Measurements from ENCODE around the gene PTPN14. TPM values are rescaled to one million over a fixed set of nuclear protein-coding genes. Genes with fewer than 3 reads are reported as not detected.

Gene PTPN14
- total and polyA plus RNA-seq, 5 donors from 2014 or later: 0.02 to 0.10 (median 0.06) TPM; not detected in 2

DNA sequence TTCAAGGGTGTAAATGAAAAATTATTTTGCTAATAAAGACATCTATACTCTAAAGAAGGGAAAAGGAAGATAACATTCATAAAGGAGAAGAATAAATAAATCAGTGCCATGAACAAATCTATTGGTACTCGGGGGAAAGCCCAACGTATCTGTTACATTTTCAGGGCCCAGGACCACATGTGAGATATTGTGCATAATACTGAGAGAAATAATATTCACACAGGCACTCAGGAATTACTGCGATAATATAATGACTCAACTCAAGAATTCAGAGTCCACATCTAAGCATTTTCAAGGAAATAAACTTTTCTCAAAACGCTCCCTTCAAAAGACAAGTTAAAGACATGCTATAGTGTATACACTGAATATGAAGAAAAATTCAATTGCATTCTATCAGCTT, 161.7 kb downstream of the PTPN14 start:
- DNase-seq (no peak), ATAC-seq (ENCODE audit: low read depth in 2 of 2) (no peak)
- Mint-ChIP-seq H3K27ac (no peak overlapping the region), H3K4me1 (peaks cover 0 to 5% (median 2%) of the 10 kb centered on the region in 4 donors), H3K36me3 (no peaks in the 10 kb centered on the region), H3K9me3 (no peaks in the 10 kb centered on the region), H3K4me3 (no peak overlapping the region), H3K27me3 (no peaks in the 10 kb centered on the region)
- Histone ChIP-seq H3K27ac (ENCODE audit: insufficient read depth, low read length, poor library complexity, severe bottlenecking) (no peak overlapping the region), H3K9me3 (ENCODE audit: control insufficient read depth in 2 of 2, low read length in 2 of 2) (no peaks in the 10 kb centered on the region), H3K36me3 (ENCODE audit: control insufficient read depth, insufficient read depth, low read length) (no peaks in the 10 kb centered on the region), H3K27me3 (ENCODE audit: control insufficient read depth, insufficient read depth, low read length) (no peaks in the 10 kb centered on the region), H3K4me1 (ENCODE audit: control insufficient read depth, insufficient read depth, low read length, poor library complexity, severe bottlenecking) (no peaks in the 10 kb centered on the region), H3K4me3 (ENCODE audit: low read depth, low read length) (no peak overlapping the region)

DNA sequence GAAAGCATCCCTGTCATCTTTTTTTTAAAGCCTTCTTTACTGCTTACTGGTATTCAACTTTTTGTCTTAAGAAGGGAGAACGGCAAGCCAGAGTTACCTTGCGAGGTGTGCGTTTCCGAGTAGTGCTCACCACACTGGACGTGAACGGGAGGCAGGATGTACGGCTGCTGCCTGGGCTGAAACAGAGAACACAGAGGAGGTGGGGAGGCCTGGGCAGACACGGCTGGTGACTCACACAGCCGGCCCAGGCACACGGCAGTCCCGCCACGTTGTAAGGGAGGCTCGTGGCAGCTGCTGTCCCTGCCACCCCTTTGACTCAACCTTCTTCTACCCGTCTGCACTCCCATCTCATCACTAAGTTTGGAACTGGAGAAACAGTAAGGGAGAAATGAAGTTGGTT, 164.7 kb downstream of the PTPN14 start:
- Mint-ChIP-seq H3K9me3 (no peaks in the 10 kb centered on the region), H3K4me3 (no peak overlapping the region), H3K27me3 (no peaks in the 10 kb centered on the region), H3K36me3 (no peaks in the 10 kb centered on the region), H3K27ac (peak overlapping the region in 1 of 3 donors; percentile 70), H3K4me1 (peaks cover 0 to 5% (median 2%) of the 10 kb centered on the region in 4 donors)
- no peaks in the 10 kb centered on the region for H3K9me3 ChIP-seq (ENCODE audit: control insufficient read depth in 2 of 2, low read length in 2 of 2)
- peak; percentile 28 to 40 for ATAC-seq (ENCODE audit: low read depth in 2 of 2)
- no peak overlapping the region for H3K27ac ChIP-seq (ENCODE audit: insufficient read depth, low read length, poor library complexity, severe bottlenecking)
- no peak overlapping the region for H3K4me3 ChIP-seq (ENCODE audit: low read depth, low read length)
- no peaks in the 10 kb centered on the region for H3K36me3 ChIP-seq (ENCODE audit: control insufficient read depth, insufficient read depth, low read length)
- peak in 1 of 3 donors; percentile 46 for DNase-seq
- H3K27me3 ChIP-seq (ENCODE audit: control insufficient read depth, insufficient read depth, low read length): no peaks in the 10 kb centered on the region
- H3K4me1 ChIP-seq (ENCODE audit: control insufficient read depth, insufficient read depth, low read length, poor library complexity, severe bottlenecking): no peaks in the 10 kb centered on the region

DNA sequence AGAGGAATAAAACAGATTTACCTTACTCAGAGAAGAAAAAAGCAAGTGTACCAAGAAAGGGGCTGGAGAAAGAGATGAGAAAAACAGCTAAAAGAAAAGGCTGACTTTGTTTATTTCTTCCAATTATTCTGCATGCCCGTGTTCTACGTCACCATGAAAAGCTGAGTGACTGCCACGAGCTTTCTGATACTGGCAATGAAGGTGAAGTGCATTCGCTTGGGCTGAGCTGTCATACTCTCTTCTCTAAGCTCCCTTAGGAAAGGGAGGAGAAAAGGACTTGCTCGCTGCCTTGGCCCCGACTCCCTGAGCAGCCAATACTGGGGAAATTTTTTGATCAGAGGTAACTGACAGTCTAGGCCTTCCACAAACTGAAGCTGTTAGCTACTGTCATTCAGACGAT, 165.1 kb downstream of the PTPN14 start:
- H3K27me3 ChIP-seq (ENCODE audit: control insufficient read depth, insufficient read depth, low read length): no peaks in the 10 kb centered on the region
- DNase-seq (no peak), ATAC-seq (ENCODE audit: low read depth in 2 of 2) (no peak)
- no peaks in the 10 kb centered on the region for H3K36me3 Mint-ChIP-seq
- H3K27ac ChIP-seq (ENCODE audit: insufficient read depth, low read length, poor library complexity, severe bottlenecking): no peak overlapping the region
- peak overlapping the region in 1 of 3 donors; percentile 70 for H3K27ac Mint-ChIP-seq
- H3K4me3 Mint-ChIP-seq: peak overlapping the region in 1 of 4 donors; percentile 70
- H3K4me3 ChIP-seq (ENCODE audit: low read depth, low read length): no peak overlapping the region
- H3K4me1 Mint-ChIP-seq: peaks cover 0 to 5% (median 2%) of the 10 kb centered on the region in 4 donors
- no peaks in the 10 kb centered on the region for H3K27me3 Mint-ChIP-seq
- no peaks in the 10 kb centered on the region for H3K9me3 ChIP-seq (ENCODE audit: control insufficient read depth in 2 of 2, low read length in 2 of 2)
- no peaks in the 10 kb centered on the region for H3K4me1 ChIP-seq (ENCODE audit: control insufficient read depth, insufficient read depth, low read length, poor library complexity, severe bottlenecking)
- H3K9me3 Mint-ChIP-seq: no peaks in the 10 kb centered on the region
- H3K36me3 ChIP-seq (ENCODE audit: control insufficient read depth, insufficient read depth, low read length): no peaks in the 10 kb centered on the region

DNA sequence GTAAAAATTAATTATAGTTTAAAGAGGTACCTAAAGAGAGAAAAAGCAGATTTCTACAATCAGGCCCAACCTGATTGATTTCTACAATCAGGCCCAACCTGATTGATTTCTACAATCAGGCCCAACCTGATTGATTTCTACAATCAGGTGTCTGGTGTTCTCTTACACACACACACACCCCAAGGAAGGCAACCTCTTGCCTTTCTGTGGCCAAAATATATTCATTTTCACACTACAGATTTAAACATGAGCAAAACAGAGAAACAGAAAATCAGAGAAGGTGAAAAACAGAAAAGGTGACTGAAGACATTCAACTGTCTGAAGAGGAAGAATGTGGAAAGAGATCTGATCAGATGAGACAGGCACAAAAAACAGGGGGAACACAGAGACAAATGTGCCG, 166.0 kb downstream of the PTPN14 start:
- Mint-ChIP-seq H3K36me3 (no peaks in the 10 kb centered on the region), H3K27me3 (no peaks in the 10 kb centered on the region), H3K9me3 (no peaks in the 10 kb centered on the region), H3K27ac (no peak overlapping the region), H3K4me3 (no peak overlapping the region), H3K4me1 (peaks cover 0 to 5% (median 2%) of the 10 kb centered on the region in 4 donors)
- Histone ChIP-seq H3K27ac (ENCODE audit: insufficient read depth, low read length, poor library complexity, severe bottlenecking) (no peak overlapping the region), H3K27me3 (ENCODE audit: control insufficient read depth, insufficient read depth, low read length) (no peaks in the 10 kb centered on the region), H3K4me1 (ENCODE audit: control insufficient read depth, insufficient read depth, low read length, poor library complexity, severe bottlenecking) (no peaks in the 10 kb centered on the region), H3K4me3 (ENCODE audit: low read depth, low read length) (no peak overlapping the region), H3K9me3 (ENCODE audit: control insufficient read depth in 2 of 2, low read length in 2 of 2) (no peaks in the 10 kb centered on the region), H3K36me3 (ENCODE audit: control insufficient read depth, insufficient read depth, low read length) (no peaks in the 10 kb centered on the region)
- no peak for ATAC-seq (ENCODE audit: low read depth in 2 of 2)
- DNase-seq: no peak

DNA sequence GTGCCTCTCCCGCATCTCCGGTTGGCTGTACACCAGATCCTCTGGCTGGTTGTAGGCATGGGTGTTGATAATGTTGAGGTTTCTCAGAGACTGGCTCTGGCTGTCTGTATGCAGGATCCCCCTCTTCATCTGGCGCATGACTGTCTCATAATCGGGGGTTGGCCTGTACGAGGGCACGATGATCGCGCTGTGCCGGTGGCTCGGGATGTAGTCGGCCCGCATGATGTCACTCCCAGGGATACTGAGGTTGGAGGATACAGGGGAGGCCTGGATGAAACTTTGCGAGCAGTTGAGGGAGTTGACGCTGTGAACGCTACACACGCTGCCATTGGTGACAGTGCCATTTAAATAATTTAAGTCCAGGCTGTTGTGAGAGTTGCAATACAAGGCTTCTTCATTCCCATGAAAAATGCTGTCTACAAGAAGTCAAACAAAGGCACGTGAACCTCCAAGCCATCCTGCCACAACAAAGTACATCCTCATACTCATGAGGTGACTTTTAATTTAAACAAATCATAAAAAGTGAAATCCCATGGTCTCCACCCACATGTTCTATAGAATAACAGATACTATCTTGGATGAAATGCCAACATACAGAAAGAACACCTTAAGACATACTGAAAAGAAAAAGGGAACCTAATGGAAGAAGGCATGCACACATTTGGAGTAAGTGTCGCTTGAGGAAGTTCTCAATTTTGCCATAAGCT, 166.9 kb downstream of the PTPN14 start:
- Histone ChIP-seq H3K4me1 (ENCODE audit: control insufficient read depth, insufficient read depth, low read length, poor library complexity, severe bottlenecking) (no peaks in the 10 kb centered on the region), H3K36me3 (ENCODE audit: control insufficient read depth, insufficient read depth, low read length) (no peaks in the 10 kb centered on the region), H3K27me3 (ENCODE audit: control insufficient read depth, insufficient read depth, low read length) (no peaks in the 10 kb centered on the region), H3K9me3 (ENCODE audit: control insufficient read depth in 2 of 2, low read length in 2 of 2) (no peaks in the 10 kb centered on the region), H3K4me3 (ENCODE audit: low read depth, low read length) (no peak overlapping the region), H3K27ac (ENCODE audit: insufficient read depth, low read length, poor library complexity, severe bottlenecking) (no peak overlapping the region)
- Mint-ChIP-seq H3K4me3 (no peak overlapping the region), H3K27ac (no peak overlapping the region), H3K4me1 (peaks cover 0 to 5% (median 2%) of the 10 kb centered on the region in 4 donors), H3K27me3 (no peaks in the 10 kb centered on the region), H3K9me3 (no peaks in the 10 kb centered on the region), H3K36me3 (no peaks in the 10 kb centered on the region)
- ATAC-seq (ENCODE audit: low read depth in 2 of 2) (no peak), DNase-seq (no peak)

DNA sequence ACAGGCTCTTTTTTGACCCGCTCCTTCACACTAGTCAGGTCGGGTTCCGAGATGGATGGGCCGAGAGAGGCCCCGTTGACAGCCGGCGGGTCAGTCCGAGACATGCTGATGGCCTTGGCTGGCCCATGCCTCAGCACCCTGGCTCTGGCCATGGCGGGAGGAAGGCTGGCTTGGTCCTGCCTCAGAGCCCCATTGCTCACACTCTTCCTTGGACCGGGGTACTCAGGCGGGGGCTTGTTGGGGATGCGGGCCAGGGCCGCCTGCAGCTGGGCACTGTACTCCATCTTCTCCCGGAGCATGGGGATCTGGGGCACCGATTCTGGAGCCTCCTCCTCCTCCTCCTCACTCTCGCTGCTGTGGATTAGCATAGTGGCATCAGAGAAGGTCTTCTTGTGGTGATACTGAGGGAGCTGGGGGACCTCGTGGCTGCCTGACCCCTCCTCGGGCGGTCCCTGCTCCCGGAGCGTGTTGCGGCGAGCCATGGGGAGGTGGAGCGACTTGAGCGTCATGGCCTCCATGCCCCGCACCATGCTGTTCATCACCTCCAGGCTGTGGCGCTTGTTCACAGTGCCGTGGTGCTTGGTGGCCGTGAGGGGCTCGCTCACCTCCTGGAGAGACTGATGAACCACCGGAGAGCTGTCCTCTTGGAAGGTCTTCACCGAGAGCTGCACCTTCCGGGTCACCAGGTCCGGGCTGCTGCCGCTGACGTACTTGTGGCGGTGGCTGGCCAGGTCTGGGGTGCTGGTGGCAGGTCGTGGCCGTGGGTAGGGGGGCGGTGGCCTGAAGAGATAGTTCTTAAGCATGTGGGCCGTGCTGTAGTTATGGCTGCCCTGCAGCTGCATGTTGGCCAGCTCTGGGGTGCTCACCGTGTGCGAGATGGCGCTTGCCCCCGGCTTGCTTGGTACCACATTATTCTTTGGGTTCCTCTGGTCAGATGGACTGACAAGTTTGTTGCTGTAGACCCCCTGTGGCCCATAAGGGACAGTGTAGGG, 167.7 kb downstream of the PTPN14 start:
- H3K4me1 ChIP-seq (ENCODE audit: control insufficient read depth, insufficient read depth, low read length, poor library complexity, severe bottlenecking): no peaks in the 10 kb centered on the region
- no peaks in the 10 kb centered on the region for H3K9me3 ChIP-seq (ENCODE audit: control insufficient read depth in 2 of 2, low read length in 2 of 2)
- H3K4me3 ChIP-seq (ENCODE audit: low read depth, low read length): no peak overlapping the region
- H3K27ac Mint-ChIP-seq: no peak overlapping the region
- no peak overlapping the region for H3K27ac ChIP-seq (ENCODE audit: insufficient read depth, low read length, poor library complexity, severe bottlenecking)
- no peaks in the 10 kb centered on the region for H3K36me3 Mint-ChIP-seq
- no peak for DNase-seq
- no peak overlapping the region for H3K4me3 Mint-ChIP-seq
- H3K27me3 ChIP-seq (ENCODE audit: control insufficient read depth, insufficient read depth, low read length): no peaks in the 10 kb centered on the region
- H3K36me3 ChIP-seq (ENCODE audit: control insufficient read depth, insufficient read depth, low read length): no peaks in the 10 kb centered on the region
- H3K27me3 Mint-ChIP-seq: no peaks in the 10 kb centered on the region
- no peak for ATAC-seq (ENCODE audit: low read depth in 2 of 2)
- peaks cover 0 to 5% (median 2%) of the 10 kb centered on the region in 4 donors for H3K4me1 Mint-ChIP-seq
- no peaks in the 10 kb centered on the region for H3K9me3 Mint-ChIP-seq

DNA sequence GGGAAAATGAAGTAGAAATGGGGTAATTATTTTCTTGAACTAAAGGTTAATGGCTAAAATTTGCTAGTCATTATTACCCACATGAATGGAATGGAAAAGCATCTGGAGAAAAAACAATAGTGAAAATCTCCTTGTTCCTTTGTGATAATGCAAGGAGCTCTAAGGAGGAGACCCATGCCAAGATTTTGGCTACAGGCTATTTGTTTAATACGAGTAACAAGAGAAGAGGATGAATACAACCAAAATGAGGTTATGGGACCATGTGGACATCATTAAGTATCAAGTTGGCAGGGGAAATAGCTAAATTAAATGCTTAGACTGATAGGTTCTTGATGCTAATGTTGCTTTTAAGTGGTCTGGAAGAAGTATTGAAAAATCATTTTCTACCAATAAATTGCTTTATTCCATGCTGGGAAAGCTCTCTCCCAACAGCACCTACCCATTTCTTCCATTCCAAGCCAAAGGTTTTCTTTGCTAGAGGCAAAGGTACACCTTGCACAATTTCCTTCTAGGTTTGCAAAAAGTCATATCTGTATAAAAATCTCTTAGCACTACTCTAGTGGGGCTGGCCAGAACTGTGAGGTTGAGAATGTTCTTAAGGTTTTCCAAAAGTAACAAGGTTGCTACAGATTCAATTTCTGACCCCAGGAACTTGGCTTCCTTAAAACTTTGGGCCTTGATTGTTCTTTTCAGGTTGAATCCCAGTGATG, 170.3 kb downstream of the PTPN14 start:
- no peaks in the 10 kb centered on the region for H3K4me1 ChIP-seq (ENCODE audit: control insufficient read depth, insufficient read depth, low read length, poor library complexity, severe bottlenecking)
- DNase-seq: no peak
- no peaks in the 10 kb centered on the region for H3K36me3 Mint-ChIP-seq
- H3K27ac ChIP-seq (ENCODE audit: insufficient read depth, low read length, poor library complexity, severe bottlenecking): no peak overlapping the region
- no peaks in the 10 kb centered on the region for H3K27me3 ChIP-seq (ENCODE audit: control insufficient read depth, insufficient read depth, low read length)
- H3K27me3 Mint-ChIP-seq: no peaks in the 10 kb centered on the region
- H3K9me3 Mint-ChIP-seq: no peaks in the 10 kb centered on the region
- H3K4me3 ChIP-seq (ENCODE audit: low read depth, low read length): no peak overlapping the region
- no peak overlapping the region for H3K27ac Mint-ChIP-seq
- no peaks in the 10 kb centered on the region for H3K36me3 ChIP-seq (ENCODE audit: control insufficient read depth, insufficient read depth, low read length)
- peaks cover 0 to 3% (median 0%) of the 10 kb centered on the region in 4 donors for H3K4me1 Mint-ChIP-seq
- no peak for ATAC-seq (ENCODE audit: low read depth in 2 of 2)
- H3K9me3 ChIP-seq (ENCODE audit: control insufficient read depth in 2 of 2, low read length in 2 of 2): no peaks in the 10 kb centered on the region
- no peak overlapping the region for H3K4me3 Mint-ChIP-seq
